Panc1 (cell line): ENCODE measurements around the gene CNGB1.

Experiments used
- POLR2AphosphoS5 ChIP-seq: IDR thresholded peaks from 2 replicates; pipeline ENCODE4 v1.6.1; 2012; ENCODE audit warnings: mild to moderate bottlenecking, low read depth, low read length, moderate library complexity
- SIN3A ChIP-seq: IDR thresholded peaks from 2 replicates; pipeline ENCODE4 v1.6.1; 2012; ENCODE audit warnings: low read depth, mild to moderate bottlenecking, low read length, moderate library complexity, borderline replicate concordance; ENCODE audit not compliant: insufficient read depth
- TCF7L2 ChIP-seq: IDR thresholded peaks from 2 replicates; pipeline ENCODE4 v1.6.1; 2011; ENCODE audit warnings: mild to moderate bottlenecking, low read depth, low read length, inconsistent platforms
- TF ChIP-seq, protein P1 (sequence below), 2 experiments: IDR thresholded peaks; 2 replicates each; pipeline ENCODE4 v1.6.1; 2011 to 2012; ENCODE audit warnings: low read depth in 2 of 2, control low read depth in 1 of 2, low read length in 1 of 2, mild to moderate bottlenecking in 1 of 2, moderate library complexity in 1 of 2; ENCODE audit not compliant: insufficient read depth in 1 of 2
- TF ChIP-seq, protein P2 (sequence below): fragments of 450-650 bp; IDR thresholded peaks from 2 replicates; pipeline ENCODE4 v1.5.1; 2017; ENCODE audit warnings: mild to moderate bottlenecking

DNA sequence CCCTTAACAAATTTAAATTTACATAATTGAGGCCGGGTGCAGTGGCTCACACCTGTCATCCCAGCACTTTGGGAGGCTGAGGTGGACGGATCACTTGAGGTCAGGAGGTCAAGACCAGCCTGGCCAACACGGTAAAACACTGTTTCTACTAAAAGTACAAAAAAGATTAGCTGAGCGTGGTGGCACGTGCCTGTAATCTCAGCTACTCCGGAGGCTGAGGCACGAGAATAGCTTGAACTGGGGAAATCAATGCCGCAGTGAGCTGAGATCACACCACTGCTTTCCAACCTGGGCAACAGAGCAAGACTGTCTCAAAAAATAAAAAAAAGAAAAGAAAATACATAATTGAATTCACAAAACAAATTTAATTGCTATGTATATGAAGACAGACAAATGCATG, 112.3 kb downstream of the CNGB1 start:
- TF ChIP-seq, protein P1, sequence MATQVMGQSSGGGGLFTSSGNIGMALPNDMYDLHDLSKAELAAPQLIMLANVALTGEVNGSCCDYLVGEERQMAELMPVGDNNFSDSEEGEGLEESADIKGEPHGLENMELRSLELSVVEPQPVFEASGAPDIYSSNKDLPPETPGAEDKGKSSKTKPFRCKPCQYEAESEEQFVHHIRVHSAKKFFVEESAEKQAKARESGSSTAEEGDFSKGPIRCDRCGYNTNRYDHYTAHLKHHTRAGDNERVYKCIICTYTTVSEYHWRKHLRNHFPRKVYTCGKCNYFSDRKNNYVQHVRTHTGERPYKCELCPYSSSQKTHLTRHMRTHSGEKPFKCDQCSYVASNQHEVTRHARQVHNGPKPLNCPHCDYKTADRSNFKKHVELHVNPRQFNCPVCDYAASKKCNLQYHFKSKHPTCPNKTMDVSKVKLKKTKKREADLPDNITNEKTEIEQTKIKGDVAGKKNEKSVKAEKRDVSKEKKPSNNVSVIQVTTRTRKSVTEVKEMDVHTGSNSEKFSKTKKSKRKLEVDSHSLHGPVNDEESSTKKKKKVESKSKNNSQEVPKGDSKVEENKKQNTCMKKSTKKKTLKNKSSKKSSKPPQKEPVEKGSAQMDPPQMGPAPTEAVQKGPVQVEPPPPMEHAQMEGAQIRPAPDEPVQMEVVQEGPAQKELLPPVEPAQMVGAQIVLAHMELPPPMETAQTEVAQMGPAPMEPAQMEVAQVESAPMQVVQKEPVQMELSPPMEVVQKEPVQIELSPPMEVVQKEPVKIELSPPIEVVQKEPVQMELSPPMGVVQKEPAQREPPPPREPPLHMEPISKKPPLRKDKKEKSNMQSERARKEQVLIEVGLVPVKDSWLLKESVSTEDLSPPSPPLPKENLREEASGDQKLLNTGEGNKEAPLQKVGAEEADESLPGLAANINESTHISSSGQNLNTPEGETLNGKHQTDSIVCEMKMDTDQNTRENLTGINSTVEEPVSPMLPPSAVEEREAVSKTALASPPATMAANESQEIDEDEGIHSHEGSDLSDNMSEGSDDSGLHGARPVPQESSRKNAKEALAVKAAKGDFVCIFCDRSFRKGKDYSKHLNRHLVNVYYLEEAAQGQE (IDR thresholded peaks at IDR 0.05; ENCODE audit: insufficient read depth in 1 of 2, low read depth in 2 of 2, low read length in 1 of 2), result no peak
- TF ChIP-seq, protein P2, sequence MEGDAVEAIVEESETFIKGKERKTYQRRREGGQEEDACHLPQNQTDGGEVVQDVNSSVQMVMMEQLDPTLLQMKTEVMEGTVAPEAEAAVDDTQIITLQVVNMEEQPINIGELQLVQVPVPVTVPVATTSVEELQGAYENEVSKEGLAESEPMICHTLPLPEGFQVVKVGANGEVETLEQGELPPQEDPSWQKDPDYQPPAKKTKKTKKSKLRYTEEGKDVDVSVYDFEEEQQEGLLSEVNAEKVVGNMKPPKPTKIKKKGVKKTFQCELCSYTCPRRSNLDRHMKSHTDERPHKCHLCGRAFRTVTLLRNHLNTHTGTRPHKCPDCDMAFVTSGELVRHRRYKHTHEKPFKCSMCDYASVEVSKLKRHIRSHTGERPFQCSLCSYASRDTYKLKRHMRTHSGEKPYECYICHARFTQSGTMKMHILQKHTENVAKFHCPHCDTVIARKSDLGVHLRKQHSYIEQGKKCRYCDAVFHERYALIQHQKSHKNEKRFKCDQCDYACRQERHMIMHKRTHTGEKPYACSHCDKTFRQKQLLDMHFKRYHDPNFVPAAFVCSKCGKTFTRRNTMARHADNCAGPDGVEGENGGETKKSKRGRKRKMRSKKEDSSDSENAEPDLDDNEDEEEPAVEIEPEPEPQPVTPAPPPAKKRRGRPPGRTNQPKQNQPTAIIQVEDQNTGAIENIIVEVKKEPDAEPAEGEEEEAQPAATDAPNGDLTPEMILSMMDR, result no peak
- TF ChIP-seq TCF7L2, result no peak
- no peak for TF ChIP-seq POLR2AphosphoS5
- TF ChIP-seq SIN3A, result no peak
